ENCODE results near the gene FAM98B.

DNA sequence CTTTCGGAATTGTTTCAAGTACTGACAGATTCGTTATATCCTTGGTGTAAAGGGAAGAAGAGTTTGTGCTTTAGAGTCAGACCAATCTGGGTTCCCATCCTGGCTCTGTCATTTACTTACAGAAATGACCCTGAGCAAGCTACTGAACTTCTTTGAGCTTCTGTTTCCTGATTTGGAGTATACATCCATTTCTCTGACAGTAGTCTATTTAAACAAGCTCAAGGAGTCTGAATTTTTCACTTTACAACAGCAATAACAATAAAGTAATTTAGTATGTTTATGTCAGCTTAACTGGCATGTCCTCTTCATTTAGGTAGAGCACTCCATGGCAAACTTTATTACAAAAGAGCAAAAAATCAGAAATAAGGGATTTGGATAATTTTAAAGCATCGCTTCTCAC, 27.8 kb downstream of the FAM98B start:
- TF ChIP-seq, protein P1, sequence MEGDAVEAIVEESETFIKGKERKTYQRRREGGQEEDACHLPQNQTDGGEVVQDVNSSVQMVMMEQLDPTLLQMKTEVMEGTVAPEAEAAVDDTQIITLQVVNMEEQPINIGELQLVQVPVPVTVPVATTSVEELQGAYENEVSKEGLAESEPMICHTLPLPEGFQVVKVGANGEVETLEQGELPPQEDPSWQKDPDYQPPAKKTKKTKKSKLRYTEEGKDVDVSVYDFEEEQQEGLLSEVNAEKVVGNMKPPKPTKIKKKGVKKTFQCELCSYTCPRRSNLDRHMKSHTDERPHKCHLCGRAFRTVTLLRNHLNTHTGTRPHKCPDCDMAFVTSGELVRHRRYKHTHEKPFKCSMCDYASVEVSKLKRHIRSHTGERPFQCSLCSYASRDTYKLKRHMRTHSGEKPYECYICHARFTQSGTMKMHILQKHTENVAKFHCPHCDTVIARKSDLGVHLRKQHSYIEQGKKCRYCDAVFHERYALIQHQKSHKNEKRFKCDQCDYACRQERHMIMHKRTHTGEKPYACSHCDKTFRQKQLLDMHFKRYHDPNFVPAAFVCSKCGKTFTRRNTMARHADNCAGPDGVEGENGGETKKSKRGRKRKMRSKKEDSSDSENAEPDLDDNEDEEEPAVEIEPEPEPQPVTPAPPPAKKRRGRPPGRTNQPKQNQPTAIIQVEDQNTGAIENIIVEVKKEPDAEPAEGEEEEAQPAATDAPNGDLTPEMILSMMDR (IDR thresholded peaks at IDR 0.05) = no peak
- TF ChIP-seq POLR2A (IDR thresholded peaks at IDR 0.05) = no peak
